HG02943 (cell line): ENCODE data around the gene NEDD4L.

Experiments used
- ATAC-seq: cut with Tn5 transposase; IDR thresholded peaks from one replicate; pipeline ENCODE4 v1.9.1; 2021; ENCODE audit warnings: mild to moderate bottlenecking, low read depth, moderate library complexity; ENCODE audit not compliant: unreplicated experiment

The NEDD4L gene

GRCh38 chr18:58305792-58306191 lies 261.8 kb downstream of the NEDD4L start:
- ATAC-seq: no peak

GRCh38 chr18:58307441-58307840 lies 263.4 kb downstream of the NEDD4L start:
- no peak for ATAC-seq

- ATAC-seq: no peak
These were observed 264.4 kb downstream of the NEDD4L start for GRCh38 chr18:58308463-58308862.

- no peak for ATAC-seq
These were observed 265.1 kb downstream of the NEDD4L start for GRCh38 chr18:58309099-58309498.

GRCh38 chr18:58309610-58310239 lies 265.7 kb downstream of the NEDD4L start:
- ATAC-seq: no peak

GRCh38 chr18:58310517-58310916 lies 266.5 kb downstream of the NEDD4L start:
- no peak for ATAC-seq

- ATAC-seq: no peak
These were observed 267.4 kb downstream of the NEDD4L start for GRCh38 chr18:58311390-58311789.

- no peak for ATAC-seq
These were observed 269.5 kb downstream of the NEDD4L start for GRCh38 chr18:58313491-58314032.

GRCh38 chr18:58314284-58314683 lies 270.3 kb downstream of the NEDD4L start:
- no peak for ATAC-seq

GRCh38 chr18:58315041-58315440 lies 271.0 kb downstream of the NEDD4L start:
- ATAC-seq: no peak

- no peak for ATAC-seq
These were observed 271.8 kb downstream of the NEDD4L start for GRCh38 chr18:58315739-58316215.

- ATAC-seq: no peak
These were observed 272.6 kb downstream of the NEDD4L start for GRCh38 chr18:58316396-58317342.

GRCh38 chr18:58319719-58320118 lies 275.7 kb downstream of the NEDD4L start:
- no peak for ATAC-seq

- ATAC-seq: no peak
These were observed 277.0 kb downstream of the NEDD4L start for GRCh38 chr18:58320907-58321561.

GRCh38 chr18:58321986-58322385 lies 278.0 kb downstream of the NEDD4L start:
- ATAC-seq: no peak

- ATAC-seq: no peak
These were observed 278.4 kb downstream of the NEDD4L start for GRCh38 chr18:58322464-58322863.

GRCh38 chr18:58323866-58324762 lies 280.1 kb downstream of the NEDD4L start:
- no peak for ATAC-seq

GRCh38 chr18:58324824-58325480 lies 280.9 kb downstream of the NEDD4L start:
- ATAC-seq: no peak

GRCh38 chr18:58325494-58325893 lies 281.5 kb downstream of the NEDD4L start:
- ATAC-seq: no peak
